Tibial nerve (tissue), 4 donors: ENCODE data around the gene KRT86. TPM values are rescaled to one million over a fixed set of nuclear protein-coding genes. Genes with fewer than 3 reads are reported as not detected.

Experiments
- DNase-seq, 2 donors: peaks; one replicate each; pipeline ENCODE4 v3.0.0-alpha.2; 2019; ENCODE audit warnings: low spot score in 2 of 2
- H3K27ac ChIP-seq, 4 donors: fragments of 200-600 bp; sonication (generic) in 3 of 4; one replicate each; pipeline ENCODE4 v1.5.1; 2017 to 2019; ENCODE audit warnings: mild to moderate bottlenecking in 1 of 4
- H3K27me3 ChIP-seq, 2 donors: fragments of 200-600 bp; sonication (generic) in 1 of 2; one replicate each; pipeline versions ENCODE4 v1.5.1 to v1.6.0; 2017 to 2019
- H3K36me3 ChIP-seq, 3 donors: fragments of 200-600 bp; sonication (generic); one replicate each; pipeline ENCODE4 v1.5.1; 2018 to 2019
- H3K4me1 ChIP-seq, 4 donors: fragments of 200-600 bp; sonication (generic) in 3 of 4; one replicate each; pipeline ENCODE4 v1.5.1; 2017 to 2019
- H3K4me3 ChIP-seq, 4 donors: fragments of 200-600 bp; sonication (generic) in 3 of 4; one replicate each; pipeline ENCODE4 v1.5.1; 2017 to 2019; ENCODE audit warnings: mild to moderate bottlenecking in 1 of 4, moderate library complexity in 1 of 4
- H3K9me3 ChIP-seq, 4 donors: fragments of 200-600 bp; sonication (generic) in 3 of 4; one replicate each; pipeline ENCODE4 v1.5.1; 2017 to 2019
- CTCF ChIP-seq, 5 experiments: fragments of 200-600 bp in 3 of 5; fragments of 450-650 bp in 2 of 5; sonication (generic) in 3 of 5; IDR thresholded peaks; one replicate each; pipeline ENCODE4 v1.5.1; 2016 to 2019; ENCODE audit warnings: antibody characterized with exemption in 5 of 5, mild to moderate bottlenecking in 3 of 5, moderate library complexity in 2 of 5
- EP300 ChIP-seq, 2 donors: sonication (generic); formaldehyde crosslinking; IDR thresholded peaks; one replicate each; pipeline ENCODE4 v1.6.1; 2017; ENCODE audit warnings: antibody characterized with exemption in 2 of 2, mild to moderate bottlenecking in 1 of 2
- POLR2A ChIP-seq, 2 donors: fragments of 450-650 bp; IDR thresholded peaks; one replicate each; pipeline ENCODE4 v1.6.1; 2017; ENCODE audit warnings: antibody characterized with exemption in 2 of 2, mild to moderate bottlenecking in 2 of 2, moderate library complexity in 2 of 2
- WGBS, 2 donors: methylation state at CpG; one replicate each; pipeline ENCODE4 v1.1.5; 2018; 5-methylcytosine and 5-hydroxymethylcytosine counted together
- total RNA-seq, 4 donors: library from RNA; depleted of rRNA; stranded (reverse); fragments of >200 nt; gene quantifications; one replicate each; pipeline ENCODE4 v1.1.0, GENCODE V29; 2016

KRT86 gene
- total RNA-seq, 4 donors from 2014 or later: not detected

GRCh38 chr12:52243259-52243855, 31.1 kb upstream of the KRT86 start:
- Histone ChIP-seq H3K27me3 (no peaks in the 10 kb centered on the region), H3K9me3 (no peaks in the 10 kb centered on the region), H3K4me3 (no peak overlapping the region), H3K27ac (peak overlapping the region in 2 of 4 donors; percentile 36 to 55), H3K4me1 (peaks cover 0 to 20% (median 13%) of the 10 kb centered on the region in 4 donors), H3K36me3 (no peaks in the 10 kb centered on the region)
- no peak for DNase-seq
- WGBS, 2 donors: 57 to 70% methylated on average over 5 of the region's 5 CpGs
- TF ChIP-seq POLR2A (IDR thresholded peaks at IDR 0.05): no peak
- TF ChIP-seq EP300 (IDR thresholded peaks at IDR 0.05): no peak
- no peak for TF ChIP-seq CTCF (IDR thresholded peaks at IDR 0.05)

- H3K4me1 ChIP-seq: peaks cover 0 to 20% (median 13%) of the 10 kb centered on the region in 4 donors
- DNase-seq: peak; percentile 58 to 70
- peak overlapping the region in 2 of 4 donors; percentile 36 to 55 for H3K27ac ChIP-seq
- peaks cover 0 to 6% of the 10 kb centered on the region in 2 donors for H3K27me3 ChIP-seq
- 35 to 47% methylated on average over 12 of the region's 12 CpGs for WGBS, 2 donors
- no peak for TF ChIP-seq POLR2A (IDR thresholded peaks at IDR 0.05)
- TF ChIP-seq EP300 (IDR thresholded peaks at IDR 0.05): peak in 1 of 2 donors; percentile 56
- H3K4me3 ChIP-seq: no peak overlapping the region
- H3K36me3 ChIP-seq: no peaks in the 10 kb centered on the region
- no peaks in the 10 kb centered on the region for H3K9me3 ChIP-seq
Observed at GRCh38 chr12:52243856-52244614, 30.4 kb upstream of the KRT86 start.

- Histone ChIP-seq H3K9me3 (no peaks in the 10 kb centered on the region), H3K4me1 (peaks cover 0 to 20% (median 13%) of the 10 kb centered on the region in 4 donors), H3K27ac (peak overlapping the region in 1 of 4 donors; percentile 55), H3K27me3 (peaks cover 0 to 11% of the 10 kb centered on the region in 2 donors), H3K4me3 (no peak overlapping the region), H3K36me3 (no peaks in the 10 kb centered on the region)
- WGBS, 2 donors: 64 to 74% methylated on average over 3 of the region's 3 CpGs
- no peak for DNase-seq
- TF ChIP-seq POLR2A (IDR thresholded peaks at IDR 0.05): no peak
- TF ChIP-seq EP300 (IDR thresholded peaks at IDR 0.05): no peak
- TF ChIP-seq CTCF (IDR thresholded peaks at IDR 0.05): no peak
Observed at GRCh38 chr12:52244615-52244994, 29.8 kb upstream of the KRT86 start.

- H3K4me1 ChIP-seq: peaks cover 0 to 26% (median 13%) of the 10 kb centered on the region in 4 donors
- 87 to 89% methylated on average over 17 to 19 of the region's 20 CpGs for WGBS, 2 donors
- DNase-seq: no peak
- H3K27ac ChIP-seq: no peak overlapping the region
- no peak for TF ChIP-seq POLR2A (IDR thresholded peaks at IDR 0.05)
- no peaks in the 10 kb centered on the region for H3K36me3 ChIP-seq
- no peaks in the 10 kb centered on the region for H3K9me3 ChIP-seq
- peaks cover 0 to 19% of the 10 kb centered on the region in 2 donors for H3K27me3 ChIP-seq
- H3K4me3 ChIP-seq: no peak overlapping the region
Observed at GRCh38 chr12:52245259-52245961, 29.0 kb upstream of the KRT86 start.

GRCh38 chr12:52245962-52246569, 28.4 kb upstream of the KRT86 start:
- no peak for TF ChIP-seq EP300 (IDR thresholded peaks at IDR 0.05)
- TF ChIP-seq POLR2A (IDR thresholded peaks at IDR 0.05): no peak
- TF ChIP-seq CTCF (IDR thresholded peaks at IDR 0.05): no peak
- WGBS, 2 donors: 71 to 73% methylated on average over 7 of the region's 7 CpGs
- Histone ChIP-seq H3K4me1 (peaks cover 0 to 26% (median 13%) of the 10 kb centered on the region in 4 donors), H3K27ac (no peak overlapping the region), H3K9me3 (no peaks in the 10 kb centered on the region), H3K36me3 (no peaks in the 10 kb centered on the region), H3K4me3 (no peak overlapping the region), H3K27me3 (peaks cover 0 to 23% of the 10 kb centered on the region in 2 donors)
- DNase-seq: no peak
